Measurements from ENCODE around the gene PALLD.

PALLD gene

DNA sequence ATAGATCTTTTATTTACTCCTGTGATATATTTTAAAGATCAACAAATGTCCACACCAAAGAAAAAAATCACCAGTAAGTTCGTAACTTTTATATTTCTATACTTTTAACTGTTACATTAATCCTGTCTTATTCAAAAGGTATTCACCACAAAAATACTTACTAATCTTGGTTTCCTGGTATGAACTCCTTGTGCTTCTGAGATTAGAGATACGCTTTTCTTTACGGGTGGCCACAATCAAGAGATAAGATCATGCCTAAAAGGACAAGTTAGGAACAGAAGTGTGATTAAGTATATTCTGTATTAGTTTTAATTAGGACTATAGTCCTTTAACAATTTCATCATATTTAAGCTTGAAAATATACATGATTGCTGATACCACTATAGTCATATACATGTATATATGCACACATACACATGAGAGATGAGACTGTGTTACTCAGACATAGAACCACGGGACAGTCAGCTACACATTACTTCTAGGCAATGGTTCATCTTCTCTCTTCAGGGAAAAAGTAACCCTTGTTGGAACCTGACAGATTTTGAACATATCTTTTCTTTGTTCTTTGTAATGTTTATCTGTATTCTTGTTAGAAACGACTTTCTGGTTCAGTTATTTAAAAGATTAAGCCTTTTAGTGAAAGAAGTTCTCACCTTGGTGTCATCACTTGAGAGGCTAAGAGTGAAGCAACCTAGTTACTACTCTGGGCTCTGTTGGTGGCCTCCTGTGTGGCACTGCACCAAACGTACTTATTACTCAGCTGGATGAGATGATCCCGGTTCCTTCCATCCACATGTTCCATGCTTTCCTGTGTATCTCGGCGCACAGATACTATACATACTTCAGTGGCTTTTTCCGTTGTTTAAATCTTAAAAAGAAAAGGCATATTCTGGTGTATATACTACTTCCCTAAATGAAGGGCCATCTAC is 367.1 kb downstream of the PALLD start:
- Histone ChIP-seq H3K36me3 (no peaks in the 10 kb centered on the region), H3K27me3 (ENCODE audit: insufficient read depth, low read depth, severe bottlenecking) (no peaks in the 10 kb centered on the region), H3K27ac (no peak overlapping the region), H3K9me3 (ENCODE audit: severe bottlenecking) (no peaks in the 10 kb centered on the region), H3K4me3 (ENCODE audit: low read depth, low read length) (no peak overlapping the region)
- DNase-seq: no peak
- TF ChIP-seq, protein P1, sequence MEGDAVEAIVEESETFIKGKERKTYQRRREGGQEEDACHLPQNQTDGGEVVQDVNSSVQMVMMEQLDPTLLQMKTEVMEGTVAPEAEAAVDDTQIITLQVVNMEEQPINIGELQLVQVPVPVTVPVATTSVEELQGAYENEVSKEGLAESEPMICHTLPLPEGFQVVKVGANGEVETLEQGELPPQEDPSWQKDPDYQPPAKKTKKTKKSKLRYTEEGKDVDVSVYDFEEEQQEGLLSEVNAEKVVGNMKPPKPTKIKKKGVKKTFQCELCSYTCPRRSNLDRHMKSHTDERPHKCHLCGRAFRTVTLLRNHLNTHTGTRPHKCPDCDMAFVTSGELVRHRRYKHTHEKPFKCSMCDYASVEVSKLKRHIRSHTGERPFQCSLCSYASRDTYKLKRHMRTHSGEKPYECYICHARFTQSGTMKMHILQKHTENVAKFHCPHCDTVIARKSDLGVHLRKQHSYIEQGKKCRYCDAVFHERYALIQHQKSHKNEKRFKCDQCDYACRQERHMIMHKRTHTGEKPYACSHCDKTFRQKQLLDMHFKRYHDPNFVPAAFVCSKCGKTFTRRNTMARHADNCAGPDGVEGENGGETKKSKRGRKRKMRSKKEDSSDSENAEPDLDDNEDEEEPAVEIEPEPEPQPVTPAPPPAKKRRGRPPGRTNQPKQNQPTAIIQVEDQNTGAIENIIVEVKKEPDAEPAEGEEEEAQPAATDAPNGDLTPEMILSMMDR (IDR thresholded peaks at IDR 0.05; ENCODE audit: low read depth, low read length): no peak

GRCh38 chr4:168864821-168865541 is 368.1 kb downstream of the PALLD start:
- TF ChIP-seq, protein P1 (IDR thresholded peaks at IDR 0.05; ENCODE audit: low read depth, low read length): peak; percentile 43
- H3K9me3 ChIP-seq (ENCODE audit: severe bottlenecking): no peaks in the 10 kb centered on the region
- H3K27ac ChIP-seq: no peak overlapping the region
- H3K36me3 ChIP-seq: no peaks in the 10 kb centered on the region
- no peaks in the 10 kb centered on the region for H3K27me3 ChIP-seq (ENCODE audit: insufficient read depth, low read depth, severe bottlenecking)
- no peak overlapping the region for H3K4me3 ChIP-seq (ENCODE audit: low read depth, low read length)
- DNase-seq: no peak

GRCh38 chr4:168865854-168866253 is 369.0 kb downstream of the PALLD start:
- TF ChIP-seq, protein P1 (IDR thresholded peaks at IDR 0.05; ENCODE audit: low read depth, low read length): no peak
- no peaks in the 10 kb centered on the region for H3K36me3 ChIP-seq

GRCh38 chr4:168866635-168867034 is 369.8 kb downstream of the PALLD start:
- H3K27me3 ChIP-seq (ENCODE audit: insufficient read depth, low read depth, severe bottlenecking): no peaks in the 10 kb centered on the region
- no peaks in the 10 kb centered on the region for H3K36me3 ChIP-seq
- no peak overlapping the region for H3K27ac ChIP-seq
- no peaks in the 10 kb centered on the region for H3K9me3 ChIP-seq (ENCODE audit: severe bottlenecking)
- TF ChIP-seq, protein P1 (IDR thresholded peaks at IDR 0.05; ENCODE audit: low read depth, low read length): no peak
- DNase-seq: no peak
- H3K4me3 ChIP-seq (ENCODE audit: low read depth, low read length): no peak overlapping the region

More at GRCh38 chr4:168865854-168866253, 369.0 kb downstream of the PALLD start:
- Histone ChIP-seq H3K27me3 (ENCODE audit: insufficient read depth, low read depth, severe bottlenecking) (no peaks in the 10 kb centered on the region), H3K4me3 (ENCODE audit: low read depth, low read length) (no peak overlapping the region), H3K9me3 (ENCODE audit: severe bottlenecking) (no peaks in the 10 kb centered on the region), H3K27ac (no peak overlapping the region)
- DNase-seq: no peak

- no peaks in the 10 kb centered on the region for H3K36me3 ChIP-seq
- no peak for DNase-seq
- no peaks in the 10 kb centered on the region for H3K27me3 ChIP-seq (ENCODE audit: insufficient read depth, low read depth, severe bottlenecking)
- no peaks in the 10 kb centered on the region for H3K9me3 ChIP-seq (ENCODE audit: severe bottlenecking)
- no peak overlapping the region for H3K4me3 ChIP-seq (ENCODE audit: low read depth, low read length)
- TF ChIP-seq, protein P1 (IDR thresholded peaks at IDR 0.05; ENCODE audit: low read depth, low read length): no peak
- no peak overlapping the region for H3K27ac ChIP-seq
Observed at GRCh38 chr4:168867128-168867527, 370.3 kb downstream of the PALLD start.

All from WERI-Rb-1 (cell line).